Left ventricle myocardium superior (tissue), 1 donor: Measurements from ENCODE around the gene PCBP3. TPM values are rescaled to one million over a fixed set of nuclear protein-coding genes. Genes with fewer than 3 reads are reported as not detected.
"Not testable (repeated sequence)": the region's sequence is repeated elsewhere in the genome, so short reads cannot be mapped to it uniquely, and the experiment has no call there.

ENCODE experiments used
- ATAC-seq: fragments of 200-7000 bp; cut with Tn5 transposase; one replicate; pipeline ENCODE4 v1.9.1; 2020; ENCODE audit warnings: mild to moderate bottlenecking, moderate library complexity
- DNase-seq: peaks from one replicate; pipeline ENCODE4 v3.0.0-alpha.2; 2020
- intact Hi-C: fragments of 100-400 bp; cut with micrococcal nuclease; formaldehyde crosslinking; loops from one replicate; pipeline ENCODE4 v1.11.0; 2022
- total RNA-seq: library from RNA; stranded (reverse); fragmentation: NEBNext Ultra II Directional; extraction: Animal tissue kit (Norgen Biotek cat#: 25700); gene quantifications from one replicate; pipeline ENCODE4 v1.2.1, GENCODE V29; 2021
- donor health status: DM: no; HTN: yes; CAD: no; lungs with severe emphysema.

The PCBP3 gene
- total RNA-seq, 1 donor from 2014 or later, result 2.7 TPM

GRCh38 chr21:45871616-45872236 lies 228.2 kb downstream of the PCBP3 start:
- DNase-seq (no peak), ATAC-seq (no peak)
- intact Hi-C loops, result no loop called here

GRCh38 chr21:45872471-45872870 lies 228.9 kb downstream of the PCBP3 start:
- ATAC-seq (no peak), DNase-seq (no peak)
- intact Hi-C loops, result no loop called here

- no peak for DNase-seq
- no peak for ATAC-seq
- intact Hi-C loops, result no loop called here
Measured at GRCh38 chr21:45872902-45873301, 229.4 kb downstream of the PCBP3 start.

GRCh38 chr21:45873418-45873817 lies 229.9 kb downstream of the PCBP3 start:
- no peak for ATAC-seq

GRCh38 chr21:45873866-45874265 lies 230.3 kb downstream of the PCBP3 start:
- ATAC-seq (no peak), DNase-seq (no peak)
- intact Hi-C loops, result no loop called here

More at GRCh38 chr21:45873418-45873817, 229.9 kb downstream of the PCBP3 start:
- intact Hi-C loops, result no loop called here
- no peak for DNase-seq

- peak; percentile 42 for DNase-seq
- intact Hi-C loops, result no loop called here
- ATAC-seq, result peak; percentile 49
Measured at GRCh38 chr21:45874716-45875415, 231.3 kb downstream of the PCBP3 start.

- no peak for ATAC-seq
- intact Hi-C loops, result no loop called here
- no peak for DNase-seq
Measured at GRCh38 chr21:45875416-45875760, 231.9 kb downstream of the PCBP3 start.

- DNase-seq (no peak), ATAC-seq (no peak)
- intact Hi-C loops, result no loop called here
Measured at GRCh38 chr21:45875881-45876280, 232.4 kb downstream of the PCBP3 start.

GRCh38 chr21:45876381-45877170 lies 233.1 kb downstream of the PCBP3 start:
- peak; percentile 35 for ATAC-seq
- no peak for DNase-seq
- intact Hi-C loops, result no loop called here

GRCh38 chr21:45877171-45877438 lies 233.6 kb downstream of the PCBP3 start:
- DNase-seq (no peak), ATAC-seq (no peak)
- intact Hi-C loops, result no loop called here

GRCh38 chr21:45877821-45878469 lies 234.4 kb downstream of the PCBP3 start:
- ATAC-seq, result no peak
- DNase-seq, result peak; percentile 19
- intact Hi-C loops, result no loop called here

GRCh38 chr21:45880097-45881068 lies 236.9 kb downstream of the PCBP3 start:
- intact Hi-C loops, result no loop called here
- DNase-seq (peak; percentile 78), ATAC-seq (peak; percentile 83)

- ATAC-seq (no peak), DNase-seq (peak; percentile 24)
- intact Hi-C loops, result no loop called here
Measured at GRCh38 chr21:45882645-45883044, 239.1 kb downstream of the PCBP3 start.

- DNase-seq (no peak), ATAC-seq (no peak)
- intact Hi-C loops, result no loop called here
Measured at GRCh38 chr21:45883090-45883489, 239.6 kb downstream of the PCBP3 start.

- ATAC-seq (no peak), DNase-seq (no peak)
- intact Hi-C loops, result no loop called here
Measured at GRCh38 chr21:45885597-45885929, 242.0 kb downstream of the PCBP3 start.

- intact Hi-C loops, ATAC-seq: not testable (repeated sequence)
- peak; percentile 61 for DNase-seq
Measured at GRCh38 chr21:45885930-45886601, 242.5 kb downstream of the PCBP3 start.

GRCh38 chr21:45886610-45887026 lies 243.1 kb downstream of the PCBP3 start:
- DNase-seq, result peak; percentile 29
- ATAC-seq, result peak; percentile 28
- intact Hi-C loops, result no loop called here

GRCh38 chr21:45887120-45887611 lies 243.6 kb downstream of the PCBP3 start:
- intact Hi-C loops, result no loop called here
- DNase-seq, result peak; percentile 74
- ATAC-seq, result peak; percentile 69
